Caco-2 (cell line): ENCODE data around the gene AHNAK2. TPM values are rescaled to one million over a fixed set of nuclear protein-coding genes. Genes with fewer than 3 reads are reported as not detected.

Experiments used
- BruUV-seq: library from RNA; stranded (reverse); fragments of 400-500 nt; replicated peaks from 2 replicates; lab custom pipeline; 2021; lab: Mats Ljungman, UMichigan
- CTCF ChIA-PET: fragments of 300-600 bp; sonication (Branson Sonifier 250); formaldehyde crosslinking; loops from one replicate; lab custom pipeline; 2022; ENCODE audit warnings: antibody characterized with exemption; lab: Charles Lee
- POLR2A ChIA-PET: fragments of 300-600 bp; sonication (Branson Sonifier 250); formaldehyde crosslinking; loops from one replicate; lab custom pipeline; 2022; ENCODE audit warnings: antibody characterized with exemption; lab: Charles Lee
- DNase-seq, 2 experiments: peaks; one replicate each; pipeline versions ENCODE4 v3.0.0 to v3.0.0-alpha.2; 2020 to 2022
- H3K27me3 ChIP-seq: replicated peaks from 2 replicates; pipeline ENCODE4 v1.6.0; 2011; ENCODE audit warnings: low read length; ENCODE audit not compliant: control insufficient read depth, insufficient read depth
- H3K36me3 ChIP-seq: 2 replicates; pipeline ENCODE4 v1.5.1; 2011; ENCODE audit warnings: low read length; ENCODE audit not compliant: control insufficient read depth, insufficient read depth
- H3K4me1 ChIP-seq: fragments of 250-450 bp; sonication (Bioruptor Pico); 2 replicates; pipeline ENCODE4 v1.5.1; 2020; ENCODE audit warnings: mild to moderate bottlenecking
- H3K4me3 ChIP-seq: 2 replicates; pipeline ENCODE4 v1.5.1; 2011; ENCODE audit warnings: low read depth, mild to moderate bottlenecking, control low read depth, low read length
- H3K9me3 ChIP-seq: fragments of 250-450 bp; sonication (Bioruptor Pico); 2 replicates; pipeline ENCODE4 v1.5.1; 2020; ENCODE audit warnings: mild to moderate bottlenecking, moderate library complexity
- H3K27ac Mint-ChIP-seq: one replicate; pipeline ENCODE4 v1.8.0; 2022; ENCODE audit warnings: mixed read lengths; ENCODE audit not compliant: unreplicated experiment
- H3K27me3 Mint-ChIP-seq: one replicate; pipeline ENCODE4 v1.8.0; 2022; ENCODE audit warnings: mixed read lengths; ENCODE audit not compliant: insufficient read depth, unreplicated experiment
- H3K36me3 Mint-ChIP-seq: one replicate; pipeline ENCODE4 v1.8.0; 2022; ENCODE audit warnings: mild to moderate bottlenecking, mixed read lengths; ENCODE audit not compliant: insufficient read depth, unreplicated experiment
- H3K4me1 Mint-ChIP-seq: one replicate; pipeline ENCODE4 v1.8.0; 2022; ENCODE audit warnings: low read depth, mixed read lengths; ENCODE audit not compliant: unreplicated experiment
- H3K4me3 Mint-ChIP-seq: one replicate; pipeline ENCODE4 v1.8.0; 2022; ENCODE audit warnings: mild to moderate bottlenecking, moderate library complexity, mixed read lengths; ENCODE audit not compliant: unreplicated experiment
- H3K9me3 Mint-ChIP-seq: one replicate; pipeline ENCODE4 v1.8.0; 2022; ENCODE audit warnings: mixed read lengths; ENCODE audit not compliant: unreplicated experiment
- CTCF ChIP-seq, 2 experiments: fragments of 200-600 bp in 1 of 2; IDR thresholded peaks; 1 replicate in 1 of 2; 2 replicates in 1 of 2; pipeline versions ENCODE4 v1.5.1 to v1.8.0; 2011 to 2022; ENCODE audit warnings: antibody characterized with exemption in 1 of 2, control low read depth in 1 of 2, inconsistent platforms in 1 of 2, low read depth in 1 of 2, low read length in 1 of 2, mild to moderate bottlenecking in 1 of 2, moderate library complexity in 1 of 2; ENCODE audit not compliant: insufficient read depth in 1 of 2, severe bottlenecking in 1 of 2, unreplicated experiment in 1 of 2
- intact Hi-C: fragments of 100-400 bp; cut with micrococcal nuclease; formaldehyde crosslinking; loops from one replicate; pipeline ENCODE4 v1.10.0; 2022; ENCODE audit not compliant: unreplicated experiment
- total RNA-seq: library from RNA; stranded (reverse); gene quantifications from 2 replicates; pipeline ENCODE4 v1.2.3, GENCODE V29; 2022

AHNAK2 gene
- total RNA-seq, 1 experiment from 2014 or later: 0.77 TPM

- no TSS peak for BruUV-seq
- Mint-ChIP-seq H3K36me3 (no peaks in the 10 kb centered on the region), H3K4me1 (no peaks in the 10 kb centered on the region), H3K27ac (no peak overlapping the region), H3K27me3 (peaks cover 30% of the 10 kb centered on the region), H3K4me3 (no peak overlapping the region), H3K9me3 (peaks cover 11% of the 10 kb centered on the region)
- TF ChIP-seq CTCF (IDR thresholded peaks at IDR 0.05; ENCODE audit: insufficient read depth in 1 of 2, low read depth in 1 of 2, low read length in 1 of 2, severe bottlenecking in 1 of 2, unreplicated experiment in 1 of 2): no peak
- H3K9me3 ChIP-seq: 0 out of 2 replicates have a peak, but pooled peaks cover 4% of the 10 kb centered on the region
- POLR2A ChIA-PET: no interaction called here
- CTCF ChIA-PET: interaction anchor here (0.6 kb wide), 1 partner anchor 1776 kb away, joined by 3 read pairs; no protein-coding TSS in a partner anchor
- intact Hi-C loops: no loop called here
- H3K27me3 ChIP-seq: no peaks in the 10 kb centered on the region
- no peak overlapping the region for H3K4me3 ChIP-seq
- no peak for DNase-seq
- H3K36me3 ChIP-seq: no peaks in the 10 kb centered on the region
- no peaks in the 10 kb centered on the region for H3K4me1 ChIP-seq
Observed at GRCh38 chr14:104903990-104904389, 74.2 kb downstream of the AHNAK2 start.

GRCh38 chr14:104900639-104901512, 77.3 kb downstream of the AHNAK2 start:
- Mint-ChIP-seq H3K27me3 (peaks cover 23% of the 10 kb centered on the region), H3K9me3 (peaks cover 11% of the 10 kb centered on the region), H3K4me1 (no peaks in the 10 kb centered on the region), H3K27ac (no peak overlapping the region), H3K4me3 (no peak overlapping the region), H3K36me3 (no peaks in the 10 kb centered on the region)
- TF ChIP-seq CTCF (IDR thresholded peaks at IDR 0.05; ENCODE audit: insufficient read depth in 1 of 2, low read depth in 1 of 2, low read length in 1 of 2, severe bottlenecking in 1 of 2, unreplicated experiment in 1 of 2): no peak
- Histone ChIP-seq H3K27me3 (no peaks in the 10 kb centered on the region), H3K36me3 (no peaks in the 10 kb centered on the region), H3K4me3 (no peak overlapping the region), H3K9me3 (no peaks in the 10 kb centered on the region), H3K4me1 (no peaks in the 10 kb centered on the region)
- BruUV-seq: no TSS peak
- intact Hi-C loops: no loop called here
- ChIA-PET POLR2A (no interaction called here), CTCF (no interaction called here)
- no peak for DNase-seq

GRCh38 chr14:104899781-104900180, 78.4 kb downstream of the AHNAK2 start:
- H3K36me3 Mint-ChIP-seq: no peaks in the 10 kb centered on the region
- Histone ChIP-seq H3K36me3 (no peaks in the 10 kb centered on the region), H3K27me3 (no peaks in the 10 kb centered on the region), H3K4me1 (no peaks in the 10 kb centered on the region), H3K4me3 (no peak overlapping the region), H3K9me3 (no peaks in the 10 kb centered on the region)
- H3K27ac Mint-ChIP-seq: no peak overlapping the region
- H3K4me1 Mint-ChIP-seq: no peaks in the 10 kb centered on the region
- ChIA-PET POLR2A (no interaction called here), CTCF (interaction anchor here (0.5 kb wide), 1 partner anchor 9 kb away, joined by 3 read pairs; no protein-coding TSS in a partner anchor)
- peaks cover 20% of the 10 kb centered on the region for H3K27me3 Mint-ChIP-seq
- no peak overlapping the region for H3K4me3 Mint-ChIP-seq
- BruUV-seq: no TSS peak
- TF ChIP-seq CTCF (IDR thresholded peaks at IDR 0.05; ENCODE audit: insufficient read depth in 1 of 2, low read depth in 1 of 2, low read length in 1 of 2, severe bottlenecking in 1 of 2, unreplicated experiment in 1 of 2): no peak
- H3K9me3 Mint-ChIP-seq: peaks cover 11% of the 10 kb centered on the region
- no peak for DNase-seq
- intact Hi-C loops: no loop called here
